ENCODE data around the gene KLHL25.

KLHL25 gene

DNA sequence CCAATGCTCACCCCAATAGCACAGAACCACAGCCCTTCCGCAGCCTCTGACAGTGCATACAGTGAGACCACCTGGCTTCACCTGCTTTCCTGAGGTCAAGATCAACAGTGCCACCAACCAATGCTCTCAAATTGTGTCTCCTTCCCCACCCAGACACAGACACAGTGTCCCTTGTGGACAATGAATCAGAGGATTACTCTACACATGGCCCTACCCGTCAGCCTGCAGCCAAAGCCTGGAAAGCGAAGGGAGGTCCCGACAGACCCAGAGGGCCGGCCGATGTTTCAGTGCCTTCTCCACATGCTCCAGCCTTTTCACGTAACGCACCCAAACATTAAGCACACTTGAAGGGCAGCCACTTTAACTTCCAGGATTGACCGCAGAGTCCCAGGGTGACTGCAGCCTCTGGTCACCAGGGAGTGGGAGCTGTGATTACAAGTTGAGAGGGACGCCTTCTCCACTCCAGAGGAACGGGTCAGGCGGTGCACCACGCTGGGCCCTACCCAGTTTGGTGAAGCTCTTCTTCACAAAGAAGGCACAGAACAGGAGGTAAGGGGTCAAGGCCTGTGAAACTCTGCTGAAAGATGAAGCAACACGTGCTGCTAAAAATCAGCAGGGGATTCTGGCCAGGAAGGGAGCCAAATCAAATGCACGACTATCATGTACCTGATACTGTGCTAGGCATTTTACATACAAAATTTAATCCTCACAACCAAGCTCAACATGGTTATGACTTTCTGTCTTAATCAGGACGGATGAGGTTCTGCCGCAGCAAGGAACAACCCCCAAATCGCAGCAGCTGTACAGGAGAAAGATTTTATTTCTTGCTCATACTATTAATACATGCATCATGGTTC, 17.2 kb downstream of the KLHL25 start:
- no peak for DNase-seq (ENCODE audit: low read depth in 2 of 3, low spot score in 1 of 3)

DNA sequence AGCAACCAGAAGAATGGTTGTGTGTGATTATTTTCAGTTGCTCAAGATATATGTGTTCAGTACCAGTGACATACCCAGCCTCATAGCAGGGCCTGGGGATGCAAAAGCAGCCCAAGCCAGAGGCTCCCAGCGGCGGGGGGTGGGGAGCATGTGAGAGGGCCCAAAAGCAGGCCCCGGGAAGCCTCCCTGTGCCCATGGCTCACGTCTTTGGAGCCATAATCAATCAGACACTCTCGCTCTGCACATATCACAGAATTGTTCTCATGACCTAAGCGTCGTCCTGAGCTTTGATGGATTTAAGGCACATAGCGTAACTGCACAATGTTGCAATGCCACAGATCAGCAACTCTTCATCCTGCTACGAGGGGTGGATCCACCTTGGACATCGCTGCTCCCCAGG, 20.8 kb downstream of the KLHL25 start:
- DNase-seq (ENCODE audit: low read depth in 2 of 3, low spot score in 1 of 3) = no peak

DNA sequence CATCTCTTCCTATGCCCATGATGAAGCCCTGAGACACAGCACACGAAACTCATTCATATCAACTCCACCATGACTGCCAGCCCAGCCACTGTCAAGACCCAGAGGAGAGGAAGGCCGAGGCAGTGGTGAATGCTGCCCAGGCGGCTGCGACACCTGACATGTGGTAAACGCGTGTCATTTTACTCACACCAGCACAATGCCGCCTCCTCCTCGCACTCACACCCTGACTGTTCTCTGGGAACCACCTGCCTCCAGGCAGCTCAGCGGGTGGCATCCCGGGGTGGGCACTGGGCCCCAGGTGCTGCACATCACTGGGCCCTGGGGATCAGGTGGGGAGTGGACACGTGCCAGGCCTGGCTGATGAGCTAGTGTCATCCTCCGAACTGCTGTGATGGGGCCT, 21.5 kb downstream of the KLHL25 start:
- DNase-seq (ENCODE audit: low read depth in 2 of 3, low spot score in 1 of 3) = no peak

DNA sequence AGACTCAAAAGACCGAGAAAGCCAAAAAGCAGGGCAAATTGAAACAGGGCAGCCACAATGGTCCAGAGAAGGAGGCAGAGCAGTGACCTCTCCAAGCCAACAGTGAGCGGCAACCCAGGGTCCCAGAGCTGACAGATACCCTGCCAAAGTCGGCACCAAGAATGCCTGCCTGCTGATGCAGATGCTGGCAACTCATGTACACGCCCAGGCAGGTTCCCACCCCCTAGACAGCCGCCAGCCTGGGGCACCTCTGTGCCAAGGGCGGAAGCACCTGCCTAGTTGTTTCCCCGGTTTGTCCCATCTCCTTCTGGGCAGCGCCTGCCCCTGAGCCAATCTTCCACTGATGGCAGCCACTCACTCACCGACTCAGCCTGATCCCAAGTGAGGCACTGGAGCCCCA, 22.1 kb downstream of the KLHL25 start:
- DNase-seq (ENCODE audit: low read depth in 2 of 3, low spot score in 1 of 3) = no peak

DNA sequence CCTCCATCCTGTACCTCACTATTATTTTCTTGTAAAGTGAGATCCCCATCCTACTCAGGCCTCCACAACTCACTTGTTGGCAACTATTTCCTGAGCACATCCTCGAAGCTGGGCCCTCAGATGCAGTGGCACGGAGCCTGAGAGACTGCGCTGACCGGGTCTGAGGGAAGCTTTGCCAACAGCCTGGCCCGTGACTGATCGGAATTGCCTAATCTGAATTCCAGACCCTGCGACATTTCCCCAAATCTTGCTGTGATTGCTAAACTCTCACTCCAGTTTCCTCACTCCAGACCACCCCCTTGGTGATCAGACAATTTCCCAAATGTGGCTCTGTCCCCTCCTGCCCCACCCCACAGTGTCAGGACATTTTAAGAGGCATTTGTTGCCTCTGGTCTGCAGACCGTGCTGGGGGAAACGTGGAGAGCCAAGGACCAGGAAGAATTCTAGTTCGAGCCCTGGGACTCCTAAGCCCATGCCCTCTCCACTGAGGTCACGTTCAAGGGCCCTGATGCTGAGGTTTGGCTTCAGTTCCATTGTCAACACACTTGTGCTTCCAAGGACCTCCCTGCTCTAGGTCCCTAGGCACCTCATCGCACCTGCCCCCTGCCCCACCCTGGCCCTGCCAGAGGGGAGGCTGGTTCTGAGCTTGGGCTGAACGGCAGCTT, 22.8 kb downstream of the KLHL25 start:
- DNase-seq (ENCODE audit: low read depth in 2 of 3, low spot score in 1 of 3) = no peak

DNA sequence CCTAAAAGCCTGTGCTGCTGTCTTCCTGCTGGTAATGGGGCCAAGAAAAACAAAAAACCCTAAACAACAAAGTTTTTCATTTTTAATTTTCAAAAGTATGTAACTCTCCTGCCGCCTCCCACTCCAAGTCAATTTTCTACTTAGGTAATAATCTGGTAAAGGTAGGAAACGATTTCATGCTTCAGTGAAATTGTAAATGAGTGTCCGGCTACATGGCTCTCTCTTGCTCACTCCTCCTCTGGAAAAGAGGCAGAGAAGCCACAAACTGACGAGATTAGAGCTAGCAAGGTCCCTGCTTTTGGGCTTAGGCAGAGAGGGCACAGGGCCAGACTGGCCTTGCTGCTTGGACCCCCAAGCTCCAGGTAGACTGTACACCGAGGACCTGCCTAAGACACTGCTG, 23.5 kb downstream of the KLHL25 start:
- DNase-seq (ENCODE audit: low read depth in 2 of 3, low spot score in 1 of 3) = no peak

DNA sequence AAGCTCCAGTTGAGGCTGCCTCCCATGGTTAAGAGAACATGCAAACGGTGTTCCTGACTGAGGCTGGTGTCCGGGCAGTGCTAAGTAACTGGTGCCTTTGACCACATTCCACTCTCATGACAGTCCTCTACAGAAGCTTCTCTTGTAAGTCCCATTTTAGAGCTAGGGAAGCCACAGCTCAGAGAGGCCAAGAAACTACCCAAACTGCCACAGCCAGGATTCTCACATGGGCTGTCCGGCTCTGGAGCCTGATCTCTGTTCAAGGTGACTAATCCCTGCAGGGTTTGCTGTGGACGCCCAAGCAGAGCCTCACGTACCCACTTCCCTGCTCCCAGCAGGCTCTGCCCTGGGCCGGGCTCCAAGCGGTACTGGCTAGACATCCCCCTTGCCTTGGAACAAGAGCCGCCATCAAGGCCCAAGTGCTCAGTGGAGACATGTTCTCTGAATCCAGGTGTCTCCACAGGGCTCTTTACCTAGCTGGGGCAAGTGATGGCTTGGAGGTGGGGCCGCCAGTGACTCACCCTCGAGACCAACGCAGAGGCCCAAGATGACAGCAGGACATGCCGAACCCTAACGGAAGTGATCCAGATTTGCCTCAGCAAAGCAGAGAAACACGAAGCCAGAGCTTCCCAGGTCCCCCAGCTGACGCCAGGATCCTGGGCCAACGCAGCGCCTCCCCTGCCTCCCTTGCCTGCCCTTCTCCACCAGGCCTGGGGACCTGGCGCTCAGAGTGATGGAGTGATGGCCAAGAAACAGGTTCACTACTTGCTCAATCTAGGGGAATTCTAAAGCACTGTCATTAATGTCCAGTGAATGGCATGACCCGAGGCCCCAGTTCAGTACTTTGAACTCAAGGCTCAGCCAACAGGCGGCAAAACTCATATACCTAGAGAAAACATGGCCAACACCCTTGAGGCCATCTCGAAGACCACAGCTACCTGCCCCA, 24.4 kb downstream of the KLHL25 start:
- no peak for DNase-seq (ENCODE audit: low read depth in 2 of 3, low spot score in 1 of 3)

DNA sequence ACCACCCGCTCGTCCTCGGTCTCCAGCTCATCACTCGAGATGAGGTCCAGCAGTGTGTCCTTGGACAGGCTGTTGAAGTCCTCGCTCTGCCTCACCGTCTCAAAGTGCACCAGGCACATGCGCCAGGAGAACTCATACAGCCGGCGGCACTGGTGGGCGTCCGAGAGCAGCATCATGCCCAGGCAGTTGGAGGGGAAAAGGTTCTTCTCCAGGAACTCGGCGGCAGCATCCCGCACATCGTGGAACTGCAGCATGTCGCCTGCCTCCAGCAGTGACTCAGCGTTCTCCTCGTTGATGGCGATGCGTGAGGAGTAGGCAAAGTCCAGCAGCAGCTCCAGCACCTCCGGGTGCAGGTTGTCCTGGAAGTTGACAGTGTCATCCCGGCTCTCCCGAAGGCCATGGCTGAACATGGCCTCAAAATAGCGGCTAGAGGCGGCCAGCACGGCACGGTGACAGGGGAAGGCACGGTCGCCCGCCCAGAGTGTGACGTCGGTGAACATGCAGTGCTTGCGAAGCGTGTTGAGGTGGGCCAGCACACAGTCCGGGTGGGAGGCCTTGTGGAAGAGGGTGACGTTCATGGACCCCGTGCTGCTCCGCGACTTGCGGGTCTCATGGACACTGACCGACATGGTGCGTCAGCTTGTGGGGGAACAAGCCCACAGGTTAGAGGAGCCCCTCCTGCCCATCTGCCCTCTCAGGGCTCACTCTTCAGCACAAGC, 25.4 kb downstream of the KLHL25 start:
- no peak for DNase-seq (ENCODE audit: low read depth in 2 of 3, low spot score in 1 of 3)

DNA sequence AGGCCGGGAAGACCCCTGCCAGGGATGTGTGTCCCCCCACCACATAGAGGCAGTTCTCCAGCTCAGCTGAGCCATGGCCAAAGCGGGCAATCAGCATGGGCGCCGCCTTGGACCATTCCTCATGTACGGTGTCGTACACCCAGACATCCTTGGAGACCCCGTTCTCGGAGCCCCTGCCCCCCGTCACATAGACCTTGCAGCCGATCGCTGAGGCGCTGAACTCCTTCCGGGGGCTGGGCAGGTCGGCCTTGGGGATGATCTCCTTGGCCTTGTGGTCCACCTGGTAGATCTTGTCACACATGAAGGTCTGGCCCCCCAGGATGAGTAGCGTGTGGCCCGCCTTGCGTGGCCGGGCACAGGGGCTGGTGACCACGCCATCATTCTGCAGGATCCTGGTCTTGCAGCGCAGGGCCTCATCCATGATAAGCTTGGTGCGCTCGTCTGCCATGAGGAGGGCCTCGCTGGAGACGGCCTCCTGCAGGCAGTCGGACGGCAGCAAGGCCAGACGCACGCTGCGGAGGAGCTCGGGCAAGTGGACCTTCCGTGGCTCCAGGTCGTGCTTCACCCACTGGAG, 26.0 kb downstream of the KLHL25 start:
- DNase-seq (ENCODE audit: low read depth in 2 of 3, low spot score in 1 of 3) = no peak

DNA sequence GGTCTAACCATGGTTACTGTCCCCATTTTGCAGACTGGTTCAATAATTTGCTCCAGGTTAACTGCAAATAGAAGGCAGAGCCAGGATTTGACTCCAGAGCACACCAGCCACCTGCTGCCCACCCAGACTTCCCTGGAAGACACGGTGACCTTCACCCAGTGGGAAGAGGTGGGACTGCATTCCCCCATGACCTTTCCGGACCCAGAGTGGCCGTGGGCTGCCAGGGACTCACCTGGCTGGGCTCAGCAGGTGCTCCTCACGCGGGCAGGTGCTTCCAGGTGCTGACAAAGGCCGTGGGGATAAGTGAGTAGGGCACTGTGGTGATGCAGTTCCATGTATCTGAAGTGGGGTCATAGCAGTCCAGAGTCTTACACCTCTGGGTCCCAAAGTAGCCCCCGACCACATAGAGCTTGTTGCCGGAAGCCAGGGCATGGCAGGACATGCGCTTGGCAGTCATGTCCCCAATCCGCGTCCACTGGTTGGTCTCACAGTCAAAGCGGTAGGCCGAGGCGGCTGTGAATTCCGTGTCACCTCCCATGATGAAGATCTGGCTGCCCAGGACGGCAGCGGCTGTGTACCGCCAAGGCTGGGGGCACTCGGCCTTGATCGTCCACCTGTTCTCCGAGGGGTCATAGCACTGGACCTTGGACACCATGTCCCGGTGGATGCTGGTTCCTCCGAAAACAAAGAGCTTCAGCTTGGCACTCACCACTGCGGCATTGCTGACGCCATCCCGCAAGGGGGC, 26.8 kb downstream of the KLHL25 start:
- no peak for DNase-seq (ENCODE audit: low read depth in 2 of 3, low spot score in 1 of 3)

DNA sequence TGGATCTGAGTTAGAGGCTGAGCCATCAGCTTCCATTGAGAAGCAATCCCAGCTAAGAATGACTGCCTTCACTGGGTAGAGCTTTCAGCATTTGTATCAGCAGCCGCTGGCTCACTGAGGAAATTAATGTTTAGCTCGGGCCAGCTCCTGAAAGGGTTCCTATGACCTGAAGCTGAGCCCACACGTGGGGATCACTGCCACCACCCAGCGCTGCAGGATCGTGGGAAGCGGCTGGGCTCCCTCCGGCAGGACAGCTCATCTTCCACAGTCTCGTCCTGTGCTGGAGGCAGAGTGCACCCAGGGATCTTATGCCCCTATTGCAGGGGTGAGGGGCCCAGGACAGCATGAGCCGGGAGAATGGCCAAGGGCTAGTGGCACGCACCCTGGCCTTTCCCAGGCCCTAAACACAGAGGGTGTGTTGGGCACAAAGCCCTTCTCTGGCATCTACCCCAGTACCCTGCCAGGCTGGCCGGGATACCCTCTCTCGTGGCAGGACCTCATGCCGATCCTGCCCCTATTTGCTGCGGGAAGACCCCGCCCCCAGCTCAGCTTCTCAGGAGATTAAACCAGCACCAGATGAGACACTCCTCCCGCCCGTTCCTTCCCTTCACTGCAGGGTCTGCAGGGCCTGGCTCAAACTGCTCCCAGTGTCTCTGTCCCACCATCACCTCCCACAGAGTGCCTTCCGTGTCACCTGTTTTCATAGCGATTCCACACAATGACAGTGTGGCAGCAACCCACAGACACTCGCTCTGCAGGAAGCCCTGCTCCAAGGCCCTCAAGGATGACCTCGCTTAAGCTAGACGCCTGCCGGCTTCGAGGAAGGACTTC, 28.5 kb downstream of the KLHL25 start:
- DNase-seq (ENCODE audit: low read depth in 2 of 3, low spot score in 1 of 3) = no peak

DNA sequence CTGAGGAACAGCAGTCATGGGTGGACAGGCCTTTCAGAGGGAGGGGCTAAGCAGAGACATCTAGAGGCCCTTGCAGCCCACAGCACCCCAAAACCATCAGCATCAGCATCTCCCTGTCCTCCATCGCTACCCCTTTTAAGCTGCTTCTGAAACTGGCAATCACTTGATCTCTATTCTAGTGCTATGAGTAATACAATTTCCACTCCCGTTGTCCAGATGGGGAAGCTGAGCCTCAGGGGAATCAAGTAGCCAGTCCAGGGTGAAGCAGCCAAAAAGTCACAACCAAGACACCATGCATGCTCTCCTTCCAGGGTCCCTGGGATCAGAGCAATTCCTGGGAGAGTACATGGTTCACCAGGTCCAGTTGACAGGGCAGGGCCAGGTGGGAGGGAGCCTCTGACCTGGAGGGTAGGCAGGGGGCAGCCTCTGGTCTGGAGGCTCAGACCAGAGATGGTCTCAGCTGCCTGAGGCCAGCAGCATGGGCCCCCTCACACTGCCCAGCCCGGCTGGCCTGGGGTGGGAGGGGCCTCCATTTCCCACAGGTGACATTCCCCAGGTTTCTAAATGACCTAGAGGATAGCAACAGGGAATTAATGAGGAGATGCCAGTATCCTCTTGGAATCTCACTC, 30.0 kb downstream of the KLHL25 start:
- DNase-seq (ENCODE audit: low read depth in 2 of 3, low spot score in 1 of 3) = no peak

DNA sequence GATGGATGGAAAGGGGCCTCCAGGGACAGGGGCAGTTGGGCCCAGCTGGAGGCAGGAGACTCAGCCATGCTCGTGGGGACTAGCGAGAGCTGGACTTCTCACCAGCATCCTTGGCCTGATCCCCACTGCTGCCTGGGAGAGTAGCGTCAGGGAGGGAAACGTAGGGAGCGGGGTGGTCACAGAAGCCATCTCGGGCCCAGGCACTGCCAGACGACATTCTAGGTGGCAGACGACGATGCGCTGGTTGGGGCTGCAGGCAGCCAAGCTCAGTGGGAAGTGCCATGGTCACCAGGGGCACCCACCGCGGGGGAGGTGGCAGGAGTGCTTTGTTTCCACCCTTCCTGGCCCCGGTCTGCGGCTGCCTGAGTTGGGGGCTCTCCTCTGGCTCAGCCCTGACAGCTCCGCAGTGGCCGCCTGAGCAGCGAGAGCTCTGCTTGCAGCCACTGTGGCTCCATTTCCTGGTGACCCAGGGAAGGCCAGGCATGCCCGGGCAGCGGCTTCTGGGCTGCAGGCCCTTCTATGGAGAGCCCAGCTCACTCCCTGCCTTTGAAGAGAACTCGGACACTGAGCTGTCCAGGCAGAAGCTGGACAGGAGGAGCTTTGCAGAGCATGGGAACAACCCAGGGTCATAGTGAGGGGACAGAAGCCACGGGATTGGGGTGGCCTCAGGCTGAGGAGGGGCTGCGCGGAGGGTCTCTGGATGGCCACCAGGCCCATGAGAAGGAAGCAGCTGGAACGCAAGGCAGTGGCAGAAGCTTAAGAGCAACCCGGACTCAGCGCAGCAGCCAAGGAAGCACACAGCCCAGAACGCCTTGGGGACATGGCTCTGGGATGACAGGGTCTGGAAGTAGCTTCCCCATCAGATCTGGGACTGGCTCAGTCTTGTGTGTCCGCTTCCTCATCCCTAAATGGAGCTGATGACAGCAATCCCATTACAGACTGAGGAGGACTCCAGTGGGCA, 30.8 kb downstream of the KLHL25 start:
- DNase-seq (ENCODE audit: low read depth in 2 of 3, low spot score in 1 of 3) = no peak

DNA sequence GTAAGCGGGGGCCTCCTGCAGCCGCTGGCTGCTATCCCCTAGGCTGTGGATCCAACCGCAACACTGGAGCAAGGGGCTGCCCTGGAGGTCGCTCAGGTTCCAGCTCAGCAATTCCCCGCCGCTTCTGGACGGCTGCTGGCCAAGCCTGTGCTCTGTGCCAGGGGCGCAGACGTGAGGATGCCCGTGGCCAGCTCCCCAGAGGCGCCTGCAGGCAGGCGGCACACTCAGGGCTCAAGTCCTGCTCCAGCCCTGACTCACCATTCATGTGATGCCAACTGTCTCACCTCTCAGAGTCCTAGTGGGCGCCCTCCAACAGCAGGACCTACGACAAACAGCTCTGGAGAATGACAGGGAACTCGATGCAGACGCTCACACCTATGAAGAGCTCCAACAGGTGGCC, 31.6 kb downstream of the KLHL25 start:
- no peak for DNase-seq (ENCODE audit: low read depth in 2 of 3, low spot score in 1 of 3)

DNA sequence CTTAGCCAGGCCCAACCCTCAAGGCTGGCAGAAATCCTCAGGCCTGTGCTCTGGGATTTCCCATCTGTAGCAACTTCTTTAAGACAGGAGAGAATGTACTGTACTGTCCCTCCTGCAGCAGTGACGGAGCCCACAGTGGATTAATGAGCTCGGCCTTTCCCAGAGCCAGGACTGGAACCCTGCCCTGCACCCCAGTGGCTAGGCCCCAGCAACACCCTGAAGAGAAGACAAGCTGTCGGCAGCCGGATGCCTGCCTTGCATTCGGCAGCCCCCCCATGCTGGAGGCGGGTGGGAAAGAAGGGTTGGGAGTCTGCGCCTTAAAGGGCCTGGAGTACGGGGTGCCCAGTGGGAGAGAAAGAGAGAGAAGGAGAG, 32.0 kb downstream of the KLHL25 start:
- no peak for DNase-seq (ENCODE audit: low read depth in 2 of 3, low spot score in 1 of 3)

DNA sequence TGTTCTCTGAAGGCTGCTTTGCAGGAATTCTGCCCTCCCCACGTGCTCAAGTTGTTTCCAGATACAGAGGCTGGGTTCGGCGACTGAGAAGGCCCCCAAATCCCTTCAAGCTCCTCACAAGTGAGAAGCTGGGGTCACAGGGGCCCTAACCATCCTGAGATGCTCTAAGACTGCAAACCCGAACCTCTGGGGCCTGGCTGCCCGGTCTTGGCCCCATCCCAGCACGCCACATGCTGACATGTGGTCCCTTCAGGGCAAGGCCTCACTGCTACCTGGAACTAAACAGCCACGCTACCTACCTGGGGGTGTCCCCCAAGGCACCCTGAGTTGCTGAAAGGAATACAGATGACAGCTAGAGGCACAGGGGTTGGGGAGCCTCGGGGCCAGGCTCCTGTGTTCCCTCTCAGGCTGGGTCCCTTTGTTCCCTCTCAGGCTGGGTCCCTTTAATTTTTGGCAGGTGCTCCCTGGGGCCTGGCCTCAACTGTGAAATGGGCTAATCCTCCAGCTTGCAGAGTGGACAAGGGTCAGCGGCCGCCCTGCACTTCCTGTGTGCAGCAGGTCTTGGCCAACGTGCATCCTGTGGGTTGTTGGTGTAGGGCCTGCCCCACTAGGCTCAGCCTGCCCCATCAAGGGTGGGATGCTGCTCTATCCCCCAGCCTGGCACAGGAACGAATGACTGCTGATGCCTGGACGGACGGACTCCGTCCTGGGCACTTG, 32.5 kb downstream of the KLHL25 start:
- DNase-seq (ENCODE audit: low read depth in 2 of 3, low spot score in 1 of 3) = no peak

DNA sequence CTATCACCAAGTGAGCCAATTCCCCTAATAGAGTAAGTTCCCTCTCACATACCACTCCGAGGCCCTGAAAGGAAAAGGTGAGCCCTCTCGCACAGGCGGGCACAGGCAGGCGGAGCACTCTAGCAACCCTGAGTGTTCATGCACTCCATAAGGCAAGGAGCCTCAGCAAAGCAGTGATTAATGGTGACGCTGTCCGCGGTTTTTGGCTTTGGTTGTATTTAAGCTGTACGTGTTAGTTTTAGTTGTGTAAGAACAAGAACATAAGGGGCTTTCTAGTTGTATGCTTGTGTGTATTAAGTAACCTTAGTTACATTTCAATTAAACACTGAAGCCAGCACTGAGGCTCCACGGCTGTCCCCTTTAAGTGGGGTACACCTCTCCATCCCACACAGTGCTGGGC, 33.1 kb downstream of the KLHL25 start:
- DNase-seq (ENCODE audit: low read depth in 2 of 3, low spot score in 1 of 3) = no peak
